ENCODE measurements around the gene CSNK1D.
"Not testable (repeated sequence)": the region's sequence is repeated elsewhere in the genome, so short reads cannot be mapped to it uniquely, and the experiment has no call there.

CSNK1D gene

GRCh38 chr17:82216301-82217119 is 57.0 kb downstream of the CSNK1D start:
- DNase-seq (ENCODE audit: low read depth in 1 of 2, low spot score in 1 of 2) = no peak

- no peak for DNase-seq (ENCODE audit: low read depth in 1 of 2, low spot score in 1 of 2)
These were observed 57.6 kb downstream of the CSNK1D start for GRCh38 chr17:82215972-82216300.

GRCh38 chr17:82215095-82215971 is 58.2 kb downstream of the CSNK1D start:
- DNase-seq (ENCODE audit: low read depth in 1 of 2, low spot score in 1 of 2) = no peak

GRCh38 chr17:82214012-82214628 is 59.4 kb downstream of the CSNK1D start:
- DNase-seq (ENCODE audit: low read depth in 1 of 2, low spot score in 1 of 2) = no peak

GRCh38 chr17:82213251-82214011 is 60.1 kb downstream of the CSNK1D start:
- peak in 1 of 2 donors; percentile 56 for DNase-seq (ENCODE audit: low read depth in 1 of 2, low spot score in 1 of 2)

GRCh38 chr17:82212331-82213250 is 60.9 kb downstream of the CSNK1D start, which contains the start of gene CCDC57:
Gene CCDC57, minus strand, starts transcription at chr17:82212842. Its CDS starts 10,898 bp downstream, at chr17:82201944.
- peak; percentile 59 to 61 for DNase-seq (ENCODE audit: low read depth in 1 of 2, low spot score in 1 of 2)

GRCh38 chr17:82210655-82211054 is 62.8 kb downstream of the CSNK1D start:
- DNase-seq (ENCODE audit: low read depth in 1 of 2, low spot score in 1 of 2) = not testable (repeated sequence)

GRCh38 chr17:82205720-82206508 is 67.6 kb downstream of the CSNK1D start:
- DNase-seq (ENCODE audit: low read depth in 1 of 2, low spot score in 1 of 2) = peak; percentile 60 to 69

- no peak for DNase-seq (ENCODE audit: low read depth in 1 of 2, low spot score in 1 of 2)
These were observed 68.4 kb downstream of the CSNK1D start for GRCh38 chr17:82204831-82205719.

- no peak for DNase-seq (ENCODE audit: low read depth in 1 of 2, low spot score in 1 of 2)
These were observed 69.6 kb downstream of the CSNK1D start for GRCh38 chr17:82203920-82204319.

GRCh38 chr17:82202981-82203380 is 70.5 kb downstream of the CSNK1D start:
- no peak for DNase-seq (ENCODE audit: low read depth in 1 of 2, low spot score in 1 of 2)

GRCh38 chr17:82201498-82201910 is 72.0 kb downstream of the CSNK1D start:
- no peak for DNase-seq (ENCODE audit: low read depth in 1 of 2, low spot score in 1 of 2)

- DNase-seq (ENCODE audit: low read depth in 1 of 2, low spot score in 1 of 2) = peak in 1 of 2 donors; percentile 56
These were observed 72.6 kb downstream of the CSNK1D start for GRCh38 chr17:82200743-82201497.

- no peak for DNase-seq (ENCODE audit: low read depth in 1 of 2, low spot score in 1 of 2)
These were observed 73.4 kb downstream of the CSNK1D start for GRCh38 chr17:82200135-82200534.

GRCh38 chr17:82199496-82199895 is 74.0 kb downstream of the CSNK1D start:
- DNase-seq (ENCODE audit: low read depth in 1 of 2, low spot score in 1 of 2) = no peak

- DNase-seq (ENCODE audit: low read depth in 1 of 2, low spot score in 1 of 2) = no peak
These were observed 75.4 kb downstream of the CSNK1D start for GRCh38 chr17:82198092-82198491.
